ENCODE measurements around the gene ZNF652.
"Not testable (repeated sequence)": the region's sequence is repeated elsewhere in the genome, so short reads cannot be mapped to it uniquely, and the experiment has no call there.

Gene ZNF652

GRCh38 chr17:49275981-49276380, 86.1 kb downstream of the ZNF652 start:
- H3K4me3 ChIP-seq (ENCODE audit: low read depth, low read length); H3K4me1 ChIP-seq (ENCODE audit: control insufficient read depth, insufficient read depth, low read length); H3K9me3 ChIP-seq (ENCODE audit: control insufficient read depth, insufficient read depth, low read length); H3K27me3 ChIP-seq (ENCODE audit: control insufficient read depth, insufficient read depth, low read length); H3K36me3 ChIP-seq (ENCODE audit: control insufficient read depth, insufficient read depth, low read length); H3K9ac ChIP-seq (ENCODE audit: low read depth, low read length): not testable (repeated sequence)

GRCh38 chr17:49269356-49269755, 92.7 kb downstream of the ZNF652 start:
- Histone ChIP-seq H3K27me3 (ENCODE audit: control insufficient read depth, insufficient read depth, low read length) (no peaks in the 10 kb centered on the region), H3K9ac (ENCODE audit: low read depth, low read length) (no peak overlapping the region), H3K4me1 (ENCODE audit: control insufficient read depth, insufficient read depth, low read length) (no peaks in the 10 kb centered on the region), H3K36me3 (ENCODE audit: control insufficient read depth, insufficient read depth, low read length) (no peaks in the 10 kb centered on the region), H3K9me3 (ENCODE audit: control insufficient read depth, insufficient read depth, low read length) (no peaks in the 10 kb centered on the region), H3K4me3 (ENCODE audit: low read depth, low read length) (no peak overlapping the region)

- Histone ChIP-seq H3K9ac (ENCODE audit: low read depth, low read length) (no peak overlapping the region), H3K36me3 (ENCODE audit: control insufficient read depth, insufficient read depth, low read length) (no peaks in the 10 kb centered on the region), H3K4me1 (ENCODE audit: control insufficient read depth, insufficient read depth, low read length) (no peaks in the 10 kb centered on the region), H3K27me3 (ENCODE audit: control insufficient read depth, insufficient read depth, low read length) (no peaks in the 10 kb centered on the region), H3K9me3 (ENCODE audit: control insufficient read depth, insufficient read depth, low read length) (no peaks in the 10 kb centered on the region), H3K4me3 (ENCODE audit: low read depth, low read length) (no peak overlapping the region)
These were observed 94.1 kb downstream of the ZNF652 start for GRCh38 chr17:49267912-49268311.

- Histone ChIP-seq H3K4me3 (ENCODE audit: low read depth, low read length) (no peak overlapping the region), H3K27me3 (ENCODE audit: control insufficient read depth, insufficient read depth, low read length) (peaks cover 1% of the 10 kb centered on the region), H3K36me3 (ENCODE audit: control insufficient read depth, insufficient read depth, low read length) (no peaks in the 10 kb centered on the region), H3K4me1 (ENCODE audit: control insufficient read depth, insufficient read depth, low read length) (no peaks in the 10 kb centered on the region), H3K9ac (ENCODE audit: low read depth, low read length) (no peak overlapping the region), H3K9me3 (ENCODE audit: control insufficient read depth, insufficient read depth, low read length) (no peaks in the 10 kb centered on the region)
These were observed 95.8 kb downstream of the ZNF652 start for GRCh38 chr17:49266233-49266632.

- H3K9me3 ChIP-seq (ENCODE audit: control insufficient read depth, insufficient read depth, low read length); H3K4me1 ChIP-seq (ENCODE audit: control insufficient read depth, insufficient read depth, low read length); H3K9ac ChIP-seq (ENCODE audit: low read depth, low read length): not testable (repeated sequence)
These were observed 100.5 kb downstream of the ZNF652 start for GRCh38 chr17:49261540-49261939.

GRCh38 chr17:49260817-49261291, 101.2 kb downstream of the ZNF652 start:
- H3K36me3 ChIP-seq (ENCODE audit: control insufficient read depth, insufficient read depth, low read length), result no peaks in the 10 kb centered on the region
- H3K27me3 ChIP-seq (ENCODE audit: control insufficient read depth, insufficient read depth, low read length), result peaks cover 9% of the 10 kb centered on the region
- no peaks in the 10 kb centered on the region for H3K9me3 ChIP-seq (ENCODE audit: control insufficient read depth, insufficient read depth, low read length)
- no peaks in the 10 kb centered on the region for H3K4me1 ChIP-seq (ENCODE audit: control insufficient read depth, insufficient read depth, low read length)
- peak overlapping the region; percentile 74 for H3K4me3 ChIP-seq (ENCODE audit: low read depth, low read length)
- H3K9ac ChIP-seq (ENCODE audit: low read depth, low read length), result no peak overlapping the region

More at GRCh38 chr17:49261540-49261939, 100.5 kb downstream of the ZNF652 start:
- H3K27me3 ChIP-seq (ENCODE audit: control insufficient read depth, insufficient read depth, low read length); H3K36me3 ChIP-seq (ENCODE audit: control insufficient read depth, insufficient read depth, low read length); H3K4me3 ChIP-seq (ENCODE audit: low read depth, low read length): not testable (repeated sequence)

- H3K4me1 ChIP-seq (ENCODE audit: control insufficient read depth, insufficient read depth, low read length), result no peaks in the 10 kb centered on the region
- H3K9me3 ChIP-seq (ENCODE audit: control insufficient read depth, insufficient read depth, low read length), result no peaks in the 10 kb centered on the region
- no peaks in the 10 kb centered on the region for H3K36me3 ChIP-seq (ENCODE audit: control insufficient read depth, insufficient read depth, low read length)
- H3K27me3 ChIP-seq (ENCODE audit: control insufficient read depth, insufficient read depth, low read length), result peaks cover 9% of the 10 kb centered on the region
- no peak overlapping the region for H3K9ac ChIP-seq (ENCODE audit: low read depth, low read length)
- peak overlapping the region; percentile 74 for H3K4me3 ChIP-seq (ENCODE audit: low read depth, low read length)
These were observed 101.8 kb downstream of the ZNF652 start for GRCh38 chr17:49260011-49260816.

GRCh38 chr17:49259663-49260010, 102.4 kb downstream of the ZNF652 start:
- Histone ChIP-seq H3K9ac (ENCODE audit: low read depth, low read length) (no peak overlapping the region), H3K36me3 (ENCODE audit: control insufficient read depth, insufficient read depth, low read length) (no peaks in the 10 kb centered on the region), H3K9me3 (ENCODE audit: control insufficient read depth, insufficient read depth, low read length) (no peaks in the 10 kb centered on the region), H3K4me3 (ENCODE audit: low read depth, low read length) (peak overlapping the region; percentile 74), H3K4me1 (ENCODE audit: control insufficient read depth, insufficient read depth, low read length) (no peaks in the 10 kb centered on the region), H3K27me3 (ENCODE audit: control insufficient read depth, insufficient read depth, low read length) (peaks cover 9% of the 10 kb centered on the region)

- Histone ChIP-seq H3K36me3 (ENCODE audit: control insufficient read depth, insufficient read depth, low read length) (no peaks in the 10 kb centered on the region), H3K4me1 (ENCODE audit: control insufficient read depth, insufficient read depth, low read length) (no peaks in the 10 kb centered on the region), H3K9ac (ENCODE audit: low read depth, low read length) (no peak overlapping the region), H3K4me3 (ENCODE audit: low read depth, low read length) (no peak overlapping the region), H3K27me3 (ENCODE audit: control insufficient read depth, insufficient read depth, low read length) (peaks cover 9% of the 10 kb centered on the region), H3K9me3 (ENCODE audit: control insufficient read depth, insufficient read depth, low read length) (no peaks in the 10 kb centered on the region)
These were observed 103.7 kb downstream of the ZNF652 start for GRCh38 chr17:49258394-49258793.

GRCh38 chr17:49255125-49255524, 106.9 kb downstream of the ZNF652 start:
- no peak overlapping the region for H3K4me3 ChIP-seq (ENCODE audit: low read depth, low read length)
- H3K27me3 ChIP-seq (ENCODE audit: control insufficient read depth, insufficient read depth, low read length), result no peaks in the 10 kb centered on the region
- no peak overlapping the region for H3K9ac ChIP-seq (ENCODE audit: low read depth, low read length)
- no peaks in the 10 kb centered on the region for H3K36me3 ChIP-seq (ENCODE audit: control insufficient read depth, insufficient read depth, low read length)
- H3K9me3 ChIP-seq (ENCODE audit: control insufficient read depth, insufficient read depth, low read length), result no peaks in the 10 kb centered on the region
- no peaks in the 10 kb centered on the region for H3K4me1 ChIP-seq (ENCODE audit: control insufficient read depth, insufficient read depth, low read length)

- Histone ChIP-seq H3K4me1 (ENCODE audit: control insufficient read depth, insufficient read depth, low read length) (no peaks in the 10 kb centered on the region), H3K9ac (ENCODE audit: low read depth, low read length) (no peak overlapping the region), H3K36me3 (ENCODE audit: control insufficient read depth, insufficient read depth, low read length) (no peaks in the 10 kb centered on the region), H3K27me3 (ENCODE audit: control insufficient read depth, insufficient read depth, low read length) (no peaks in the 10 kb centered on the region), H3K4me3 (ENCODE audit: low read depth, low read length) (no peak overlapping the region), H3K9me3 (ENCODE audit: control insufficient read depth, insufficient read depth, low read length) (no peaks in the 10 kb centered on the region)
These were observed 108.0 kb downstream of the ZNF652 start for GRCh38 chr17:49254066-49254465.

GRCh38 chr17:49252148-49252695, 109.8 kb downstream of the ZNF652 start:
- Histone ChIP-seq H3K4me3 (ENCODE audit: low read depth, low read length) (no peak overlapping the region), H3K9ac (ENCODE audit: low read depth, low read length) (no peak overlapping the region), H3K36me3 (ENCODE audit: control insufficient read depth, insufficient read depth, low read length) (no peaks in the 10 kb centered on the region), H3K27me3 (ENCODE audit: control insufficient read depth, insufficient read depth, low read length) (no peaks in the 10 kb centered on the region), H3K9me3 (ENCODE audit: control insufficient read depth, insufficient read depth, low read length) (no peaks in the 10 kb centered on the region), H3K4me1 (ENCODE audit: control insufficient read depth, insufficient read depth, low read length) (no peaks in the 10 kb centered on the region)

Data from iPS-15b (cell line).